GM19239 (cell line): ENCODE measurements around the gene MRPS11.
"Not testable (repeated sequence)": the region's sequence is repeated elsewhere in the genome, so short reads cannot be mapped to it uniquely, and the experiment has no call there.

Experiments
- DNase-seq: peaks from one replicate; pipeline ENCODE4 v3.0.0; 2011; ENCODE audit warnings: low spot score; ENCODE audit not compliant: insufficient read length
- FAIRE-seq: peaks from 2 replicates; lab custom pipeline; 2011; peaks lifted over from hg19 to GRCh38; lab: Jason Lieb, UNC

The MRPS11 gene

GRCh38 chr15:88487796-88488523, 20.5 kb downstream of the MRPS11 start:
- no peak for FAIRE-seq
- DNase-seq, result no peak

GRCh38 chr15:88489321-88489720, 21.8 kb downstream of the MRPS11 start:
- DNase-seq (no peak), FAIRE-seq (no peak)

- DNase-seq, result no peak
- no peak for FAIRE-seq
Measured at GRCh38 chr15:88490036-88490435, 22.5 kb downstream of the MRPS11 start.

GRCh38 chr15:88491158-88491557, 23.6 kb downstream of the MRPS11 start:
- FAIRE-seq, result no peak

GRCh38 chr15:88493844-88494243, 26.3 kb downstream of the MRPS11 start:
- DNase-seq (no peak), FAIRE-seq (no peak)

More at GRCh38 chr15:88491158-88491557, 23.6 kb downstream of the MRPS11 start:
- DNase-seq, result no peak

GRCh38 chr15:88497109-88497765, 29.7 kb downstream of the MRPS11 start:
- FAIRE-seq (no peak), DNase-seq (no peak)

- FAIRE-seq (no peak), DNase-seq (no peak)
Measured at GRCh38 chr15:88498996-88499395, 31.5 kb downstream of the MRPS11 start.

- no peak for FAIRE-seq
- DNase-seq, result no peak
Measured at GRCh38 chr15:88504445-88504844, 36.9 kb downstream of the MRPS11 start.

GRCh38 chr15:88505721-88506120, 38.2 kb downstream of the MRPS11 start:
- DNase-seq (no peak), FAIRE-seq (no peak)

GRCh38 chr15:88506628-88507027, 39.1 kb downstream of the MRPS11 start:
- no peak for FAIRE-seq
- no peak for DNase-seq

- DNase-seq (no peak), FAIRE-seq (no peak)
Measured at GRCh38 chr15:88509321-88509720, 41.8 kb downstream of the MRPS11 start.

- FAIRE-seq, result no peak
- no peak for DNase-seq
Measured at GRCh38 chr15:88509964-88510363, 42.5 kb downstream of the MRPS11 start.

GRCh38 chr15:88511161-88511560, 43.7 kb downstream of the MRPS11 start:
- DNase-seq (no peak), FAIRE-seq (no peak)

- DNase-seq, result no peak
Measured at GRCh38 chr15:88512078-88512477, 44.6 kb downstream of the MRPS11 start.

GRCh38 chr15:88512601-88513000, 45.1 kb downstream of the MRPS11 start:
- DNase-seq (no peak), FAIRE-seq (no peak)

More at GRCh38 chr15:88512078-88512477, 44.6 kb downstream of the MRPS11 start:
- no peak for FAIRE-seq

GRCh38 chr15:88513195-88513594, 45.7 kb downstream of the MRPS11 start:
- FAIRE-seq (no peak), DNase-seq (no peak)

GRCh38 chr15:88518903-88519302, 51.4 kb downstream of the MRPS11 start:
- no peak for DNase-seq
- FAIRE-seq, result no peak

GRCh38 chr15:88524094-88524493, 56.6 kb downstream of the MRPS11 start:
- not testable (repeated sequence) for DNase-seq, FAIRE-seq

- FAIRE-seq, result no peak
Measured at GRCh38 chr15:88525418-88525817, 57.9 kb downstream of the MRPS11 start.

GRCh38 chr15:88526247-88526879, 58.9 kb downstream of the MRPS11 start:
- DNase-seq (no peak), FAIRE-seq (no peak)

More at GRCh38 chr15:88525418-88525817, 57.9 kb downstream of the MRPS11 start:
- no peak for DNase-seq

GRCh38 chr15:88529021-88529630, 61.6 kb downstream of the MRPS11 start:
- DNase-seq, result no peak
- no peak for FAIRE-seq
